AG09319 (cell line): Measurements from ENCODE around the gene LIMS1.
"Not testable (repeated sequence)": the region's sequence is repeated elsewhere in the genome, so short reads cannot be mapped to it uniquely, and the experiment has no call there.

ENCODE experiments used
- DNase-seq: peaks from one replicate; pipeline ENCODE4 v3.0.0-alpha.2; 2010; ENCODE audit warnings: low read depth; ENCODE audit errors: extremely low read depth
- CTCF ChIP-seq: IDR thresholded peaks from 2 replicates; pipeline ENCODE4 v1.5.1; 2011; ENCODE audit warnings: low read depth, mild to moderate bottlenecking, inconsistent platforms, low read length, moderate library complexity

Gene LIMS1

GRCh38 chr2:108688818-108689756 is 154.8 kb downstream of the LIMS1 start:
- not testable (repeated sequence) for DNase-seq

GRCh38 chr2:108690001-108690400 is 155.7 kb downstream of the LIMS1 start:
- DNase-seq, result not testable (repeated sequence)

GRCh38 chr2:108691447-108691846 is 157.2 kb downstream of the LIMS1 start:
- DNase-seq, result no peak
- no peak for TF ChIP-seq CTCF

- DNase-seq, result no peak
Measured at GRCh38 chr2:108701208-108701607, 166.9 kb downstream of the LIMS1 start.

GRCh38 chr2:108701806-108702205 is 167.5 kb downstream of the LIMS1 start:
- DNase-seq, result no peak
- no peak for TF ChIP-seq CTCF

More at GRCh38 chr2:108701208-108701607, 166.9 kb downstream of the LIMS1 start:
- TF ChIP-seq CTCF, result no peak

GRCh38 chr2:108704871-108705270 is 170.6 kb downstream of the LIMS1 start:
- DNase-seq, result no peak
- TF ChIP-seq CTCF, result no peak

GRCh38 chr2:108707300-108707699 is 173.0 kb downstream of the LIMS1 start:
- TF ChIP-seq CTCF, result no peak
- DNase-seq, result no peak

- not testable (repeated sequence) for DNase-seq
Measured at GRCh38 chr2:108716971-108717370, 182.7 kb downstream of the LIMS1 start.
